ENCODE data around the gene CLN6.

Gene CLN6

GRCh38 chr15:68229386-68230156 lies at the start of gene CLN6:
TSS of gene CLN6 (minus strand) at chr15:68229728. CDS start at chr15:68229584, 144 bp downstream.
- H3K27me3 ChIP-seq (ENCODE audit: control insufficient read depth, insufficient read depth, low read length), result no peaks in the 10 kb centered on the region
- peaks cover 10% of the 10 kb centered on the region for H3K4me1 ChIP-seq (ENCODE audit: control insufficient read depth, insufficient read depth, low read length)
- peak within 1 kb of the TSS; percentile 78 for H3K9ac ChIP-seq (ENCODE audit: low read depth, low read length)
- peak within 1 kb of the TSS; percentile 85 for H3K4me3 ChIP-seq (ENCODE audit: low read depth, low read length)
- no peaks in the 10 kb centered on the region for H3K9me3 ChIP-seq (ENCODE audit: control insufficient read depth, insufficient read depth, low read length)
- H3K36me3 ChIP-seq (ENCODE audit: control insufficient read depth, insufficient read depth, low read length), result no peaks in the 10 kb centered on the region

- Histone ChIP-seq H3K36me3 (ENCODE audit: control insufficient read depth, insufficient read depth, low read length) (peaks cover 3% of the 10 kb centered on the region), H3K4me1 (ENCODE audit: control insufficient read depth, insufficient read depth, low read length) (peaks cover 15% of the 10 kb centered on the region), H3K9ac (ENCODE audit: low read depth, low read length) (peak overlapping the region; percentile 97), H3K9me3 (ENCODE audit: control insufficient read depth, insufficient read depth, low read length) (no peaks in the 10 kb centered on the region), H3K4me3 (ENCODE audit: low read depth, low read length) (peak overlapping the region; percentile 100), H3K27me3 (ENCODE audit: control insufficient read depth, insufficient read depth, low read length) (no peaks in the 10 kb centered on the region)
Measured at GRCh38 chr15:68278595-68279405, 49.3 kb upstream of the CLN6 start.

GRCh38 chr15:68278345-68278594 lies 48.7 kb upstream of the CLN6 start:
- Histone ChIP-seq H3K9me3 (ENCODE audit: control insufficient read depth, insufficient read depth, low read length) (no peaks in the 10 kb centered on the region), H3K9ac (ENCODE audit: low read depth, low read length) (peak overlapping the region; percentile 97), H3K4me1 (ENCODE audit: control insufficient read depth, insufficient read depth, low read length) (peaks cover 15% of the 10 kb centered on the region), H3K27me3 (ENCODE audit: control insufficient read depth, insufficient read depth, low read length) (no peaks in the 10 kb centered on the region), H3K4me3 (ENCODE audit: low read depth, low read length) (peak overlapping the region; percentile 100), H3K36me3 (ENCODE audit: control insufficient read depth, insufficient read depth, low read length) (peaks cover 3% of the 10 kb centered on the region)

GRCh38 chr15:68277603-68278344 lies 48.2 kb upstream of the CLN6 start, which contains the start of gene FEM1B:
TSS of gene FEM1B (plus strand) at chr15:68277745. CDS start at chr15:68278418, 673 bp downstream.
- Histone ChIP-seq H3K4me3 (ENCODE audit: low read depth, low read length) (peak within 1 kb of the TSS; percentile 100), H3K36me3 (ENCODE audit: control insufficient read depth, insufficient read depth, low read length) (peaks cover 3% of the 10 kb centered on the region), H3K9ac (ENCODE audit: low read depth, low read length) (peak within 1 kb of the TSS; percentile 97), H3K27me3 (ENCODE audit: control insufficient read depth, insufficient read depth, low read length) (no peaks in the 10 kb centered on the region), H3K4me1 (ENCODE audit: control insufficient read depth, insufficient read depth, low read length) (peaks cover 15% of the 10 kb centered on the region), H3K9me3 (ENCODE audit: control insufficient read depth, insufficient read depth, low read length) (no peaks in the 10 kb centered on the region)

GRCh38 chr15:68277131-68277602 lies 47.6 kb upstream of the CLN6 start:
- Histone ChIP-seq H3K9me3 (ENCODE audit: control insufficient read depth, insufficient read depth, low read length) (no peaks in the 10 kb centered on the region), H3K4me1 (ENCODE audit: control insufficient read depth, insufficient read depth, low read length) (peaks cover 15% of the 10 kb centered on the region)

GRCh38 chr15:68276668-68277067 lies 47.1 kb upstream of the CLN6 start:
- peak overlapping the region; percentile 100 for H3K4me3 ChIP-seq (ENCODE audit: low read depth, low read length)
- peaks cover 5% of the 10 kb centered on the region for H3K36me3 ChIP-seq (ENCODE audit: control insufficient read depth, insufficient read depth, low read length)
- H3K4me1 ChIP-seq (ENCODE audit: control insufficient read depth, insufficient read depth, low read length), result peaks cover 15% of the 10 kb centered on the region
- H3K9ac ChIP-seq (ENCODE audit: low read depth, low read length), result peak overlapping the region; percentile 97
- H3K9me3 ChIP-seq (ENCODE audit: control insufficient read depth, insufficient read depth, low read length), result no peaks in the 10 kb centered on the region
- H3K27me3 ChIP-seq (ENCODE audit: control insufficient read depth, insufficient read depth, low read length), result no peaks in the 10 kb centered on the region

More at GRCh38 chr15:68277131-68277602, 47.6 kb upstream of the CLN6 start:
- Histone ChIP-seq H3K27me3 (ENCODE audit: control insufficient read depth, insufficient read depth, low read length) (no peaks in the 10 kb centered on the region), H3K4me3 (ENCODE audit: low read depth, low read length) (peak overlapping the region; percentile 100), H3K36me3 (ENCODE audit: control insufficient read depth, insufficient read depth, low read length) (peaks cover 3% of the 10 kb centered on the region), H3K9ac (ENCODE audit: low read depth, low read length) (peak overlapping the region; percentile 97)

- Histone ChIP-seq H3K9ac (ENCODE audit: low read depth, low read length) (no peak overlapping the region), H3K9me3 (ENCODE audit: control insufficient read depth, insufficient read depth, low read length) (no peaks in the 10 kb centered on the region), H3K36me3 (ENCODE audit: control insufficient read depth, insufficient read depth, low read length) (peaks cover 5% of the 10 kb centered on the region), H3K4me1 (ENCODE audit: control insufficient read depth, insufficient read depth, low read length) (peaks cover 19% of the 10 kb centered on the region), H3K4me3 (ENCODE audit: low read depth, low read length) (no peak overlapping the region), H3K27me3 (ENCODE audit: control insufficient read depth, insufficient read depth, low read length) (no peaks in the 10 kb centered on the region)
Measured at GRCh38 chr15:68275165-68275746, 45.7 kb upstream of the CLN6 start.

GRCh38 chr15:68274201-68274848 lies 44.8 kb upstream of the CLN6 start:
- H3K36me3 ChIP-seq (ENCODE audit: control insufficient read depth, insufficient read depth, low read length), result peaks cover 5% of the 10 kb centered on the region
- H3K4me3 ChIP-seq (ENCODE audit: low read depth, low read length), result no peak overlapping the region
- H3K27me3 ChIP-seq (ENCODE audit: control insufficient read depth, insufficient read depth, low read length), result no peaks in the 10 kb centered on the region
- H3K4me1 ChIP-seq (ENCODE audit: control insufficient read depth, insufficient read depth, low read length), result peaks cover 19% of the 10 kb centered on the region
- H3K9me3 ChIP-seq (ENCODE audit: control insufficient read depth, insufficient read depth, low read length), result no peaks in the 10 kb centered on the region
- no peak overlapping the region for H3K9ac ChIP-seq (ENCODE audit: low read depth, low read length)

GRCh38 chr15:68272721-68273271 lies 43.3 kb upstream of the CLN6 start:
- no peaks in the 10 kb centered on the region for H3K27me3 ChIP-seq (ENCODE audit: control insufficient read depth, insufficient read depth, low read length)
- peaks cover 2% of the 10 kb centered on the region for H3K36me3 ChIP-seq (ENCODE audit: control insufficient read depth, insufficient read depth, low read length)
- H3K4me3 ChIP-seq (ENCODE audit: low read depth, low read length), result no peak overlapping the region
- H3K4me1 ChIP-seq (ENCODE audit: control insufficient read depth, insufficient read depth, low read length), result peaks cover 17% of the 10 kb centered on the region
- H3K9me3 ChIP-seq (ENCODE audit: control insufficient read depth, insufficient read depth, low read length), result no peaks in the 10 kb centered on the region
- no peak overlapping the region for H3K9ac ChIP-seq (ENCODE audit: low read depth, low read length)

- H3K36me3 ChIP-seq (ENCODE audit: control insufficient read depth, insufficient read depth, low read length), result peaks cover 2% of the 10 kb centered on the region
- no peaks in the 10 kb centered on the region for H3K27me3 ChIP-seq (ENCODE audit: control insufficient read depth, insufficient read depth, low read length)
- peaks cover 17% of the 10 kb centered on the region for H3K4me1 ChIP-seq (ENCODE audit: control insufficient read depth, insufficient read depth, low read length)
- no peaks in the 10 kb centered on the region for H3K9me3 ChIP-seq (ENCODE audit: control insufficient read depth, insufficient read depth, low read length)
- H3K4me3 ChIP-seq (ENCODE audit: low read depth, low read length), result peak overlapping the region; percentile 35
- no peak overlapping the region for H3K9ac ChIP-seq (ENCODE audit: low read depth, low read length)
Measured at GRCh38 chr15:68271854-68272471, 42.4 kb upstream of the CLN6 start.

Data from iPS-15b (cell line).